Hematopoietic multipotent progenitor cell treated with erythropoietin and hydrocortisone succinate and interleukin-3 and kit ligand, for 8 days (in vitro differentiated cells): ENCODE measurements around the gene ZSWIM3.
A peak's percentile ranks its signal among the peaks of the same experiment; 100 is the strongest.

Source experiments
- DNase-seq: peaks from one replicate; pipeline ENCODE4 v3.0.0-alpha.2; 2015

Gene ZSWIM3

DNA sequence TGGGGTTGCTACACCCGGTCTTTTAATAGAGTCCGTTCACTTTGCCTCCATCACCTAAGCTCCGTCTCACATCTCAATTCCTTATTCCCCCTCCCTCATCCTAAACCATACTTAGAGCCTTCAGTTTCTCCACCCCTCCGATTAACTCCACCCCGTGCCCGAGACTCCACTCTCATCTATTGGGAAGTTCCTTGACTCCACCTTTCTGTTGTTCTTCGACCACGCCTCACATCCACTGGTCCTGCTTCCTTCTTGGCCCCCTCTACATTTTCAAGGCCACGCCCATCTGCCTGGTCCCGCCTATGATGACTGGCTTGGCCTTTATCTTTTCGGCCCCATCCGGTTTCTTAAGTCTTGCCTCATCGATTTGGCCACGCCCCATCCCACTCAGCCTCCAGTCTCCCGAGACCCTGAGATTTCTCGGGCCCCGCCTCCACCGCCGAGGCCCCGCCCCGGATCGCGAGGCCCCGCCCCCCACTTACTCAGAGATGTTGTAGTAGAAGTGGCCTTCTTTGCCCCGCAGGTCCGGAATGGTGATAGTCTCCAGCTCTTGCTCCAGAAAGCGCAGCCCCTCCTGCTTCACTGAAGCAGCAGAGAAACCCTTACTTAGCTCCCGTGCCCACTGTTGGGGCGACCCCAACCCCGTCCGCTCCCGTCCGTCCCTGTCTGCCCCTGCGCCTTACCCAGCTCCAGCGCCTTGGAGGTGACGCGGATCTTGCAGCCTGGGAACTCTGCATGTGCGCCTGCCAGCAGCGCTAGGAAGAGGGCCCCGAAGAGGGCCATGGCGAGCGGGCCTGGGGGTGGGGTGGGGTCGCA is 53.5 kb downstream of the ZSWIM3 start:
- DNase-seq, result peak; percentile 100

DNA sequence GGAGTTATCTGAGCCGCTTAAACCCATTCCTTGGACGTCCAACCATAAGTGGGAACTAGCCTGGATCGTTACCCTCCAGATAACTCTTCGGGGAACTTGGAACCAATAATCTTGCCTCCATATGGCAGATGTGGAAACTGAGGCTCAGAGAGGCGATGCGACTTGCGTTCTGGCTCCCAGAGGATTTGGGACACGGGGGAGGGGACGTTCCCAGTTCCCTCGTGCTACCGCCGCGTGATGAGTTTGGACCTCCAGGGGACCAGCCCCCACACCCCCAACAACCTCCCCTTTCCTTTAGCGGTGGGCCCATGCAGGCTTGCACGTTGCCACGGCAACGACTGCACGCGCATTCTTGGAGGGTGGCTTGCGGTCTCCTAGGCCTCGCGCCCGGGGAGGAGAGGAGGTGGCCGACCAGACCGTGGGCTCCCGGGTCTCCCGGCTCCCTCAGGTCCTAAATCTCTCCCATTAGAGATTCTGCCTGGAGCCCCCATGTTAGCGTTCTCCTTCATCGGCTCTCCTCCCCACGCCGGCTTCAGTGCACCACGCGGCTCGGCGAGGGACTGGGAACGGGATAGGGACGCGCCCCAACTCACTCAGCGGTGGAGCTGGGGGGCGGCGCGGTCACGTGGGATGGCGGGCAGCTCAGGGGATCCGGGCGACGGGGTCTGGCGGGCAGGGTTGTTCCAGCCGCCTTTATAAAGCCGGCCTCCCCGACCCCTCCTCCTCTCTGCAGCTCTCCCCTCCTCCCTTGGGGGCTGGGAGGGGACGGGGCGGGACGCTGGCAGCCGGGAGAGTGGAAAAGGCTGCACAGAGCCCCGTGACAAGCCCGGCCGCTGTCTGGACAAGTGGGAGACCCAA is 54.3 kb downstream of the ZSWIM3 start, which contains the start of gene PLTP:
TSS of gene PLTP (minus strand) at position 670 of the 858 bp plus-strand sequence. CDS start 703 bp downstream, outside the sequence.
- DNase-seq, result peak; percentile 53

DNA sequence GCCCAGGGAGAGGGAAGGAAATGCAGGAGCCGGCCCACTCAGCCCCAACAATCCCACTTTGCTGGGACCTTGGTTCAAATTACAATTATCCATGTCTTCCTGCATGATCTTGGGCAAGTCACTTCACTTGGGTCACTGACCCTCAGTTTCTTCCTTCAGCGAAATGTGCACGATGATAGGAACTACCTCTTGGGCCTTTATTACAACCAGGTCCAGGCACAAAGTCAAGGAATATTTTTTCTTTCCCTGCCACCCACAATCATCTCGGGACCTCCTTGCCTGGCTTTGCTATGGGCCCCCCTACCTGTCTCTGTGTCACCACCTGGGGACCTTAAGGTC is 54.9 kb downstream of the ZSWIM3 start:
- no peak for DNase-seq

- DNase-seq, result no peak
Measured at GRCh38 chr20:45913116-45913515, 55.7 kb downstream of the ZSWIM3 start.

DNA sequence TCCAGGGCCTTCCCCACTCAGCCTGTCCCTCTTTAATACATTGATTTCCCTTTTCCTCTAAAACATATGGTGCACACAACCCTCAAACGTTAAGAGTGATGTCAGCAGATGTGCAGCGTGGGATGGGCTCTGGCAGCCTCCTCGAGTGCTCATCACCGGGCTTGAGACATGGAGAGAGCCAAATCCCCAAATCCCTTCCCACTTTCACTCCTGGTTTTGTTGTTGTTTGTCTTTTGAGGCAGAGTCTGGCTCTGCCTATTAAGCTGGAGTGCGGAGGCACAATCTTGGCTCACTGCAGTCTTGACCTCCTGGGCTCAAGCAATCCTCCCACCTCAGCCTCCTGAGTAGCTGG is 60.4 kb downstream of the ZSWIM3 start:
- no peak for DNase-seq

DNA sequence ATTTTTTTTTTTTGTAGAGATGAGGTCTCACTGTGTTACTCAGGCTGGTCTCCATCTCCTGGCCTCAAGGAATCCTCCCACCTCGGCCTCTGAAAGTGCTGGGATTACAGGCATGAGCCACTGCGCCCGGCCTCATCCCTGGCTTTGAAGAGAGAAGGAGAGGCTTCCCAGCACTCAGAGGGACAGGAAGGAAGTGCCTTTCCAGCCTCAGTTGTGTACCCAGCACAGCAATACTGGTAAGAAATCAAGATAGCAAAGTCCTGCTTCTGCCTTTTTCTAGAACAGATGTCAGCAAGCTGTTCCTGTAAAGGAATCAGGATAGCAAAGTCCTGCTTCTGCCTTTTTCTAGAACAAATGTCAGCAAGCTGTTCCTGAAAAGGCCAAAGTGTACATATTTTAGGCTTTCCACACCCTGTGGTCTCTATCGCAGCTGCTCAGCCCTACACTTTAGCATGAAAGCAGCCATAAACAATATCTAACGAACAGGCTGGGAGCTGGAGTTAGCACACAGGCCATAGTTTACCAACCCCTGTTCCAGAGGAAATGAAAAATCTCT is 60.8 kb downstream of the ZSWIM3 start:
- DNase-seq, result no peak

GRCh38 chr20:45918779-45919537 is 61.5 kb downstream of the ZSWIM3 start:
- no peak for DNase-seq

DNA sequence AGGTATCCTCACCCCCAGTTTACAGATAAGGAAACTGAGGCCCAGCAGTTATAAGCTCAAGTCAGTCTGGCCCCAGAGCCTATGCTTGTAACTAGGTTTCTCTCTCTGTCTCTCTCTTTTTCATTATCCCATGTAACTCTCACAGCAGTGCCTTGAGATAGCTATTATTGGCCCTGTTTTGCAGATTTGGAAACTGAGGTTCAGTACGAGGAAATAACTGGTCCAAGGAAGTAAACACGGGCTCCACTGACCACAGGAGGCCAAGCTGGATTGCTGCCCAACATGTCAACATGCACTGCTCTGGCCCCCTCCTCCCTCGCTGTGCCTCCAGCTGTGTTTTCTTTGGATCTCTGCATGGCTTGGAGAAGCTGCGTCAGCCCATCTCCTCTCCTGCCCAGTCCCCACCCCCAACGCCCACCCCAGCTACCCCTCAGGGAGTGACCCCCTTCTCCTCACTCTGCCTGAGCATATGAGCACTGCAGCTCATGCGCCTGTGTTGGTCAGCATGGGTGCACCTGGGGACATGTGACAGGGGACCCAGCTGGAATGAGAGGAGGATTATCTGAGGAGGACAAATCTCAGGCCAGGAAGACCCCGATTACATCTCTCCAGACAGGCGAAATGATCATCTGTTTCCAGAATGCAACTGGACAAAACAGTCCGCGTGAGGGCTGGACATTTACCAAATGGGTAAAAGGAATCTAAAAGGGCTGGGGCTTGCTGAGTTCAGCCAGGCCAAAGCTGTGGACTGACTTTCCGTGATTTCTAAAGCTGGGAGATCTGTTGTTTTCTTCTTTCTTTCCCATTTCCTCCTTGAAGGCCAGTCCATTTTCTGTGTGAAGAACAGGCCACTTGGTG is 62.4 kb downstream of the ZSWIM3 start:
- DNase-seq, result no peak

DNA sequence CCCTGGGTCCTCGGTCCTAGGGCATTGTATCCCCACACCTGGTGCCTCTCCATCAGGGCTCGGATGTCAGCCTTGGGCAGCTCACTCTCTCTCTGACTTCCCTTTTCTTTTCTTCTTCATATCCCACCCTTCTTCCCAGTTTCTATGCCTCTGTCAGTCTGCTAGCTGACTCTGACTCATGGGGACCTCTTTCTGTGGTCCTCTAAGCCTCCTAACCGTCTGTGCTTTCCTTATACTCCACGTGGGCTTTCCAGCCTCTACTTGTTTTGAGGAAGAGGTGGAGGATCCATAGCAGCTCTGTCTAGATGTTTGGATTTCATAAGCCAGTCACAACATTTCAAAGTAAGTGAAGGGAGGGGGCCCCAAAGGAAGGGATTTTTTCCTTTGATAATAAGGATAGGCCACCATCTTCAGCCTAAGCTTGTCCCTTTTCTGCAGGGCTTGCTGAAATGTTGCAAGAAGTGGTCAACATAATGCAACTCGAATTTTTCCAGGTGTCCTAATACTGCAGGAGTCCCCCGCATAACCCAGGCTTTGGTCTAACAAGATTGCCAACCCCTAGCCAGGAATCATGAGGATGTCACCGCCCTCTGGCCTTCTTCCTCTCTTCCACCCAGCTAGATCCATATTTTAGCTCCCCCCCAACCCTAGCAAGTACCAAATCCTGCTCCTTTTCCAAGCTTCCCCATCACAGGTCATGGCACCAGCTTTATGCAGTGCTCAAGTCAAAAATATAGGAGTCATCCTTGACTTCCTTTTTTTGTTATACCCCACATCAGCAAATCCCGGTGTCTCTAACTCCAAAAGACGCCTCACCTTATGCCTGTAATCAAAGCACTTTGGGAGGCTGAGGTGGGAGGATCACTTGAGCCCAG is 63.3 kb downstream of the ZSWIM3 start:
- no peak for DNase-seq

DNA sequence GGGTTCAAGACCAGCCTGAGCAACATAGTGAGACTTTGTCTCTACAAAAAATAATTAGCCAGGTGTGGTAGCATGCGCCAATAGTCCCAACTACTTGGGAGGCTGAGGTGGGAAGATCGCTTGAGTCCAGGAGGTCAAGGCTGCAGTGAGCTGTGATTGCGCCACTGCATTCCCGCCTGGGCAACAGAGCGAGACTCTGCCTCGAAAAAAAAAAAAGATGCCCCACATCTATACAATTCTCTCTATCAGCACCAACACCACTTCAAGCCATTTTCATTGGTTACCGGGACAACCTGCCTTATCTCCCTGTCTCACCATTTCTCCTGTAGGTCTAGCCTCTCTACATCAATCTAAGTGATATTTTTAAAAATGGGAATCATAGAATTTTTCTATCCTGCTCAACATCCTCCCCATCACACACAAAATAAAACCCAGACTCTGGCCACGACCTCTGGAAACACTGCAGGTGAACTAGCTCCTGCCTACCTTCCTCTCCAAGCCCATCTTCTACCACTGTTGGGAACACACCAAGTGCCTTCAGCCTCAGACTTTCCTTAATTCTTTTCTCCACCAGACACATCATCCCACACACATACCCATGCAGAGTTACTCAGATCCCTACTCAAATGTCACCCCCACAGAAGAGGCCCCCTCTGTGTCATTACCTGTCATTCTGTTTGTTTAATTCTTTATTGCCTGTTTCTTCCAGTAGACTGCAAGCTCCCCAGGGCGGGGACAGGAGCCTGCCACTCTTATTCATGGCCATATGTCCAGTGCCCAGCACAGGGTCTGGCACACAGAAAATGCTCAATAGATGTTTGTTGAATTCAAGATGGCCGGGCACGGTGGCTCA is 64.1 kb downstream of the ZSWIM3 start:
- DNase-seq, result peak; percentile 20

DNA sequence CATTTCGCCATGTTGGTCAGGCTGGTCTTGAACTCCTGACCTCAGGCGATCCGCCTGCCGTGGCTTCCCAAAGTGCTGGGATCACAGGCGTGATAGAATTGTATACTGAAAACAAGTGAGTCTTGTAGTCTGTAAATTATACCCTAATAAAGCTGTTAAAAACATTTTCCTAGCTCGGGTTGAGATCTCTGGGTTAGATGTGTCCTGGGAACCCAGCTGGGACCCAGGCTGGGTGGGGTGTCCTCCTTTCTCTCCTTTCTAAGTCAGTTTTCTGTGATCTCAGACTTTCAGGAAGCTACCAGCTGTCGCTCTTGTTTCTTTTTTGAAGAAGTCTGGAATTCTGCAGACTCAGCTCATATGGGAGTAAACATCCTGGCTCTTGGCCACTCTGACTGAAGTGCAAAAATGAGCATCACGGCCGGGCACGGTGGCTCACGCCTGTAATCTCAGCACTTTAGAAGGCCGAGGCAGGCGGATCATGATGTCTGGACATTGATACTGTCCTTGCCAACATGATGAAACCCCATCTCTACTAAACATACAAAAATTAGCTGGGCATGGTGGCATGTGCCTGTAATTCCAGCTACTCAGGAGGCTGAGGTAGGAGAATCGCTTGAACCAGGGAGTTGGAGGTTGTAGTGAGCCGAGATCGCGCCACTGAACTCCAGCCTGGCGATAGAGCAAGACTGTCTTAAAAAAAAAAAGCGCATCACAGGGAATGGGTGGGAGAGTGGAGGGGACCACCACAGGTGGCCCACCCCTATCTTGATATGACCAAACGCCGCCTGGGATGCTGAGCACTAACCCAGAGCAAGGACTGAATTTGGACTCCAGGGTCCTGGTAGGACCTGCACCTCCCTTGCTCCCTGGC is 67.2 kb downstream of the ZSWIM3 start:
- no peak for DNase-seq

DNA sequence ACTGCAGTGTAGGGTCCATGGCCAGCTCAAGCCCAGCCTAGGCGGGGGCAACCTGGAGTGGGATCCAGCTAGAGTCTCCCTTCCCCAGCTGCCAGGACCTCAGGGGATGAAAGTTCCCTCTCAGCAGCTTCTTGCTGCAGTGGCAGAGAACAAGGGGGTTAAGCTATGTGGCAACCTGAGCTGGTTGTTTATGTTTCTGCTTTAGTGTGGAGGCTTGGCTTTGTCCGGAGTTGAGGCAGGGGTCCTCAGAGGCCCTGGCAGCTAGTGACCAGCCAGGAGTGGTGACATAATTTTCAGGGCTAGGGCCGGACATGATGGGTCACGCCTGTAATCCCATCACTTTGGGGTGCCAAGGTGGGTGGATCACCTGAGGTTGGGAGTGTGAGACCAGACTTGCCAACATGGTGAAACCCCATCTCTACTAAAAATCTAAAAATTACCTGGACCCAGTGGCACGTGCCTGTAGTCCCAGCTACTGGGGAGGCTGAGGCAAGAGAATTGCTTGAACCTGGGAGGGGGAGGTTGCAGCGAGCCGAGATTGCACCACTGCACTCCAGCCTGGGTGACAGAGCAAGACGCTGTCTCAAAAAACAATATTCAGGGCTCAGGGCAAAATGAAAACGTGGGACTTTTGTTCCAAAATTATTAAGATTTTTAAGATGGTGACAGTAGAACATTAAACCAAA is 68.5 kb downstream of the ZSWIM3 start:
- DNase-seq, result no peak

GRCh38 chr20:45926731-45927070 is 69.3 kb downstream of the ZSWIM3 start:
- no peak for DNase-seq

DNA sequence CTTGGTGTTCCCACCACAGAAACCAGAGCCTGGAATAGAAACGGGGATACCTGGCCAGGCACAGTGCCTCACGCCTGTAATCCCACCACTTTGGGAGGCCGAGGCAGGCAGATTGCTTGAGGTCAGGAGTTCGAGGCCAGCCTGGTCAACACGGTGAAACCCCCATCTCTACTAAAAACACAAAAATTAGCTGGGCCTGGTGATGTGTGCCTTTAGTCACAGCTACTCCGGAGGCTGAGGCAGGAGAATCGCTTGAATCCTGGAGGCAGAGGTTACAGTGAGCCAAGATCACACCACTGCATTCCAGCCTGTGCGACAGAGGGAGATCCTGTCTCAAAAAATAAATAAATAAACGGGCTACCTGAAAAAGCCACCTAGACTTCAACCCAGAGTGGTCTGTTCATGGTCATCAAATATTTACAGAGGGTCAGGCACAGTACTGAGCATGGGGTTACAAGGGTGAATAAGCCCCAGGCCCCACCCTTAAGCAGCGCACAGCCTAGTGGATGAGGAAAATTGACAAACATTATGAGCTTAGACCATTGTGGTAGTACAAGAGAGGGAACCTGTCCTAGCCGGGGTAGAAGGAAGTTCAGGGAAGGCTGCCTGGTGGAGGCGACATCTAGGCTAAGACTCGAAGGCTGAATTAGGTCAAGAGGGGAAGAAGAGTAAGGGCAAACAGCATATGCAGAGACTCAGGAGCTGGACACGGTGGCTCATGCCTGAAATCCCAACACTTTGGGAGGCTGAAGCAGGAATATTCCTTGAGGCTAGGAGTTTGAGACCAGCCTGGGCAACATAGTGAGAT is 69.9 kb downstream of the ZSWIM3 start:
- no peak for DNase-seq
